ENCODE results near the gene EPS8L1. TPM values are rescaled to one million over a fixed set of nuclear protein-coding genes. Genes with fewer than 3 reads are reported as not detected.

EPS8L1 gene
- polyA plus RNA-seq, 12 donors = 1.5 to 26.7 (median 4.4) TPM; not detected in 1

DNA sequence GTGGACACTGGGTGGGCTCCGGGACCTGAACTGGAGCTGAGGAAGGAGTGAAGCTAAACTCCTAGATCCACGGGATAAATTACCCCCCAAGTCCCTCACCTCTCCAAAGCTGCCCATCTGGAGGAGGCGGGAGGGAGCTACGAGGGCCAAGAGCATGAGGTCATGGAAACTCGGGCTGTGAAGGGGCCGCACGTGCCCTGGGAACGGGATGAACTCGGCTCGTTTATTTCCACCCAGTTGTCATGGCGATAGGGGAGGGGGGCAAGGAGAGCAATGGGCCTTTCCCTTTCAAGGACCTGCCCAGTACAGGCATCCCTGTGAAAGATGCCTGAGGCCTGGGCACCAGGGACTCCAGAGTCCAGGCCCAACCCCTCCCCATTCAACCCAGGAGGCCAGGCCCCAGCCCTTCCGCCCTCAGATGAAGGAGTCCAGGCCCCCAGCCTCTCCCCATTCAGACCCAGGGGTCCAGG is 37.9 kb downstream of the EPS8L1 start:
- DNase-seq = peak; percentile 97

DNA sequence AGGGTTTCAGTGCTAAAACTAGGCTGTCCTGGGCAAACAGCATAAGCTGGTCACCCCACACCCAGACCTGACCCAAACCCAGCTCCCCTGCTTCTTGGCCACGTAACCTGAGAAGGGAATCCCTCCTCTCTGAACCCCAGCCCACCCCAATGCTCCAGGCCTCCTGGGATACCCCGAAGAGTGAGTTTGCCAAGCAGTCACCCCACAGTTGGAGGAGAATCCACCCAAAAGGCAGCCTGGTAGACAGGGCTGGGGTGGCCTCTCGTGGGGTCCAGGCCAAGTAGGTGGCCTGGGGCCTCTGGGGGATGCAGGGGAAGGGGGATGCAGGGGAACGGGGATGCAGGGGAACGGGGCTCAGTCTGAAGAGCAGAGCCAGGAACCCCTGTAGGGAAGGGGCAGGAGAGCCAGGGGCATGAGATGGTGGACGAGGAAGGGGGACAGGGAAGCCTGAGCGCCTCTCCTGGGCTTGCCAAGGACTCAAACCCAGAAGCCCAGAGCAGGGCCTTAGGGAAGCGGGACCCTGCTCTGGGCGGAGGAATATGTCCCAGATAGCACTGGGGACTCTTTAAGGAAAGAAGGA is 39.0 kb downstream of the EPS8L1 start:
- DNase-seq = no peak

DNA sequence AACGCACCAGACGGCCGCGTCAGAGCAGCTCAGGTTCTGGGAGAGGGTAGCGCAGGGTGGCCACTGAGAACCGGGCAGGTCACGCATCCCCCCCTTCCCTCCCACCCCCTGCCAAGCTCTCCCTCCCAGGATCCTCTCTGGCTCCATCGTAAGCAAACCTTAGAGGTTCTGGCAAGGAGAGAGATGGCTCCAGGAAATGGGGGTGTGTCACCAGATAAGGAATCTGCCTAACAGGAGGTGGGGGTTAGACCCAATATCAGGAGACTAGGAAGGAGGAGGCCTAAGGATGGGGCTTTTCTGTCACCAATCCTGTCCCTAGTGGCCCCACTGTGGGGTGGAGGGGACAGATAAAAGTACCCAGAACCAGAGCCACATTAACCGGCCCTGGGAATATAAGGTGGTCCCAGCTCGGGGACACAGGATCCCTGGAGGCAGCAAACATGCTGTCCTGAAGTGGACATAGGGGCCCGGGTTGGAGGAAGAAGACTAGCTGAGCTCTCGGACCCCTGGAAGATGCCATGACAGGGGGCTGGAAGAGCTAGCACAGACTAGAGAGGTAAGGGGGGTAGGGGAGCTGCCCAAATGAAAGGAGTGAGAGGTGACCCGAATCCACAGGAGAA is 39.9 kb downstream of the EPS8L1 start:
- no peak for DNase-seq

DNA sequence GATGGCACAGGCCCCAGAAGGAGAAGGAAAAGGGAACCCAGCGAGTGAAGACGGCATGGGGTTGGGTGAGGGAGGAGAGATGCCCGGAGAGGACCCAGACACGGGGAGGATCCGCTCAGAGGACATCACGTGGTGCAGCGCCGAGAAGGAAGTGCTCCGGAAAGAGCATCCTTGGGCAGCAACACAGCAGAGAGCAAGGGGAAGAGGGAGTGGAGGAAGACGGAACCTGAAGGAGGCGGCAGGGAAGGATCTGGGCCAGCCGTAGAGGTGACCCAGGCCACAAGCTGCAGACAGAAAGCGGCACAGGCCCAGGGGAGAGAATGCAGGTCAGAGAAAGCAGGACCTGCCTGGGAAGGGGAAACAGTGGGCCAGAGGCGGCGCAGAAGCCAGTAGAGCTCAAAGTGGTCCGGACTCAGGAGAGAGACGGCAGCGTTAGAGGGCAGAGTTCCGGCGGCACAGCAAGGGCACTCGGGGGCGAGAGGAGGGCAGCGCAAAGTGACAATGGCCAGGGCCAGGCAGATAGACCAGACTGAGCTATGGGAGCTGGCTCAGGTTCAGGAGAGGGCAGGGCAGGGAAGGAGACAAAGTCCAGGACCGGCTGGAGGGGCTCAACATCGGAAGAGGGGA is 40.7 kb downstream of the EPS8L1 start:
- DNase-seq = peak; percentile 75

DNA sequence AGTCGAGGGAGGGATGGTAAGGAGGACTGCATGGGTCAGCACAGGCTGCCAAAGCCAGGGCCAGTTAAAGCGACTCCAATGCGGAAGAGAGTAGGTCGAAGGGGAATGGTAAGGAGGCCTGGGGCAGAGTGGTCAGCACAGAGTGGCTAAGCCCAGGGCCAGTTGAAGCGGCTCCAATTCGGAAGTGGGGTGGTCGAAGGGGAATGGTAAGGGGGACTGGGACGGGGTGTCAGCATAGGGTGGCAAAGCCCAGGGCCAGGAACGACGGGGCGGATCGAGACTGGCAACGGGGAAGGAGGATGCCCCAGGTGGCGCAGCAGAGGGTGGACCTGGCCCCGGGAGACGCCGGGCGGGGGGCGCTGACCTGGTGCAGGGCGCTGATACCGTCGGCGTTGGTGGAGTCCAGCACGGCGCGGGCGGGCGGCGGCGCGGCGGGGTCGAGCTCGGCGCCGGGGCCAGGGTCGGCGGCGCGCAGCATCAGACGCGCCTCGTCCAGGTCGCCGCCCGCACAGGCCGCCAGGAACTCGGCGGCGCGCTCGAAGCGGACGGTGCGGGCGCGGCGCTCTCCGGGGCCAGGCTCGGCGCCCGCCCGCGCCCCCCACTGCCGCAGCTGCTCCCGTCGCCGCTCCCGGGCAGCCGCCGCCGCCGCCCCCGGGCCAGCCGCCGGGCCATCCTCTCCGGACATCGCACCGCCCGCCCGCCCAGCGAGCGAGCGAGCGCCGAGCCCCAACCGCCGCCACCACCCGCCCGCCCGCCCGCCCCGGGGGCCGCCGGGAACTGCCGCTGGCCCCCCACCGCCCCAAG is 41.4 kb downstream of the EPS8L1 start, which contains the start of gene PPP1R12C:
PPP1R12C (minus strand) TSS at position 779 of the 804 bp plus-strand sequence; CDS start at position 685, 94 bp downstream.
- no peak for DNase-seq

DNA sequence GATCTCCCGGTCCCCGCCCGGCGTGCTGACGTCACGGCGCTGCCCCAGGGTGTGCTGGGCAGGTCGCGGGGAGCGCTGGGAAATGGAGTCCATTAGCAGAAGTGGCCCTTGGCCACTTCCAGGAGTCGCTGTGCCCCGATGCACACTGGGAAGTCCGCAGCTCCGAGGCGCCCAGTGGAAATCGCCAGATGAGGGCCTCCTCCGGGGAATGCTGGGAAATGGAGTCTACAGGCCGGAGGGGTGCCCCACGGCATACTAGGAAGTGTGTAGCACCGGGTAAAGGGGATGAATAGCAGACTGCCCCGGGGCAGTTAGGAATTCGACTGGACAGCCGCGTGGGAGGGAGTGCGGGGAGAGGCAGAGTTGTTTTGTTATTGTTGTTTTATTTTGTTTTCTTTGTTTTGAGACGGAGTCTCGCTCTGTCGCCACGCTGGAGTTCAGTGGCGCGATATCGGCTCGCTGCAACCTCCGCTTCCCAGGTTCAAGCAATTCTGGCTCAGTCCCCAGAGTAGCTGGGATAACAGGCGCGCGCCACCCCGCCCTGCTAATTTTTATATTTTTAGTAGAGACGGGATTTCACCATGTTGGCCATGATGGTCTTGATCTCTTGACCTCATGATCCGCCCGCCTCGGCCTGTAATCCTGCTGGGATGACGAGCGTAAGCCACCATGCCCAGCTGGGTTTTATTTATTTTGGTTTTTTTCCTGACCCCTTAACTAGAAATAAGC is 42.2 kb downstream of the EPS8L1 start:
- peak; percentile 99 for DNase-seq

DNA sequence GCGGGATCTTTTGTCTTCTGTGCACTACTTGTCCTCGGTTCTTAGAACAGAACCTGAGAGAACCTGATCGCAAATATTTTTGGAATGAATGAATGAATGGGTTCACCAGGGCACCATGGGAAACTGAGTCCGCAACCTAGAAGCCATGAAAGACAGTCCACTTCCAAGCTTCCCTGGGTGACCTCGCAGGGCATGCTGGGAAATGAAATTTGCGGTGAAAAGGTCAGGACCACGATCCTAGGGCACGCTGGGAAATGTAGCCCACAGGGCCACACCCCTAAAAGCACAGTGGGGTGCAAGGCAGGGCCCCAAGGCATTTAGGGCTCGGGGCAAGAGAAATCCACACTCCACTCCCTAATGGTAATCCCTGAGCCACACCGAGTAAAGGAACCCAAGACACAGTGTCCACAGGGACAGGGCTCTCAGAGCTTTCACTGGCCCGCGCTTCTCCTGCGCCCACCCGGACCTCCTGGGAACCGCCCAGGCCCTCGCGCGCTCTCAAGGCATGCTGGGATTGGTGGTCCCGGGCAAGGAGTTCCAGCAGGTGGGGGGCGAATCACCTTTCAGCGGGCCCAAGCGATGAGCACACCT is 42.8 kb downstream of the EPS8L1 start:
- peak; percentile 45 for DNase-seq

DNA sequence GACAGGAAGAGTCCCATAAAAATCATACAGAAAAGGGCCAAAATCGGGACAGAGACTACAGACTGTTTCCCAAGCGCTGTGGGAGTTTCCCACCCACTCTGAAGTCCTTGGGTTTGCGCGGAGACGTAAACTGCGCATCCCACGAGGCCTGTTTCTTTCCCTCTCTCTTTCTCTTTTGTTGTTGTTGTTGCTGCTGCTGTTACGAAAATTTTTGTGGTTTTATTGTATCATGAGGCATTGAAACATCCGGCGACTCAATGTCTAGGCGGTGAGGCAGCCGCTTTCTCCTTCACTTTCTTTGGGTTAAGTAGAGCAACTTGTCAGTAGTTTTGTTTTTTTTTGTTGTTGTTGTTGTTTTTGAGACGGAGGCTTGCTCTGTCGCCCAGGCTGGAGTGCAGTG is 43.4 kb downstream of the EPS8L1 start:
- no peak for DNase-seq

DNA sequence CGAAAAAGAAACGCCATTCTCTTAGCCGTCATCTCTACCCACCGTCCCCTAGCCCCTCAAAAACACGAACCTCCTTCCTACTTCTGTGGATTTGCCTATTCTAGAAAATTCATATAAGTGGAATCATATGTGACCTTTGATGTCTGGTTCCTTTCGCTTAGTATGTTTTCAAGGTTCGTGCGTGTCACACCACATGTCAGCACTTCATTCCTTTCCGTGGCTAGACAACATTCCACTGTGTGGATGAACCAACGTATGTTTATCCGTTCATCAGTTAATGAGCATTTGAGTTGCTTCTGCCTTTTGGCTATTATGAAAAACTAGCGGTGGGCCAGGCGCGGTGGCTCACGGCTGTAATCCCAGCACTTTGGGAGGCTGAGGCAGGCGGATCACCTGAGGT is 55.8 kb downstream of the EPS8L1 start:
- no peak for DNase-seq

DNA sequence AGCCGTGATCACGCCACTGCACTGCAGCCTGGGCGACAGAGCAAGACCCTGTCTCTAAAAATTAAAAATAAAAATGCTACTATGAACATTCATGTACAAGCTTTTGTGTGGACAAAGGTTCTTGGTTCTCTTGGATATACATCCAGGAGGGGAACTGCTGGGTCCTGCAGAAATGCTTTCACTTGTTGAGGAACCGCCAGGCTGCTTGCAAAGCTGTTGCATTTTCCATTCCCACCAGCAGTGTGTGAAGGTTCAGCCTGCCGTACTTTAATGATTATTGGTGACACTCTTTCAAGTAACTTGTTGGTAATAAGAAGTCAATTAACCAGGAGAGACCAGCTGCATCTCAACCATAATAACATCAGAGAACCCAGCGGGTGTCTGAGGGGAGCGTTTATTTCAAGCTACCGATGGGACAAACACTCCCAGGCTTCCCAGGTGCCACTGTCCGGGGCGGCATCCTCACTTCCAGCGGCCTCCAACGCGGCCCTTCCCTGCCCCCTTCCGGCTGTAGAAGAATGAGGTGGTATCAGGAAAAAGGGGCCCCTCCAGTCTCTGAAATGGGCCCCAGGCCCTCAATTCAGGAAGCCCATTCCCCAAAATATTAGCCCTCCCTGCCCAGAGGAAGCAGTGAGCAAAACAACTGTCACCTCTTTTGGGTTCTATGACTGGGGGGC is 56.9 kb downstream of the EPS8L1 start:
- no peak for DNase-seq

DNA sequence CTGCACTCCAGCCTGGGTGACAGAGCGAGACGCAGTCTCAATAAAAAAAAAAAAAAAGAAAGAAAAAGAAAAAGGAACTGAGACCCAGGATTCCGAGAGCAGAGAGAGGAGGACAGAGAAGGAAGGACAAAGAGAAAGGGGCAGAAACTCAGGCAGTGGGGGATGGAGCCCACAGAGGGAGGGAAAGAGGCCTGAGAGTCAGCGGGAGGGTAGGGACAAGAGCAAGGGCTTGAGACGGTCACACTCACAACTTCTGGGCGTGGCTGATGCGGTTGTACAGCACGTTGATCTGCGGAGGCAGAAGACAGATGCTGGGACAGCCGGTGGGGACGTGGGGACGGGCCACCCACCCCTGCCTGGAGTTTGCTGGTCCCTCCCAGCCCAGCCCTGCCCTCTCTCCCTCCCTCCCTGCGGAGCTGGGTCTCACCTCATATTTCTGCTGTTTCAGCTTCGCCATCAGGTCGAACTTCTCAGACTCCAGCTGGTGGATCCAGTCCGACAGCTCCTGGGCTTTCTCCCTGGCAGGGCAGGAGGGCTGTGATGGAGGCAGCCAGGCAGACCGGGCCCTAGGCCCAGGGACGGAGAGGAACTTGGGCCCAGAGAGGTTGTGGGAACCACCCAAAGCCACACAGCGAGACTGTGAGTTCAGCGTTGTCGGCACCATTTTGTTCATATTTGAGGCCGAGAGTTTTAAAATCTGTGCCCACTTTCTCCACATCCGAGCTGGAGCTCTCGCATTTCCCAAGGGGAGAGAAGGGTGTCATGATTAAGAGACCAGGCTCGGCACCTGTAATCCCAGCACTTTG is 58.2 kb downstream of the EPS8L1 start:
- no peak for DNase-seq

DNA sequence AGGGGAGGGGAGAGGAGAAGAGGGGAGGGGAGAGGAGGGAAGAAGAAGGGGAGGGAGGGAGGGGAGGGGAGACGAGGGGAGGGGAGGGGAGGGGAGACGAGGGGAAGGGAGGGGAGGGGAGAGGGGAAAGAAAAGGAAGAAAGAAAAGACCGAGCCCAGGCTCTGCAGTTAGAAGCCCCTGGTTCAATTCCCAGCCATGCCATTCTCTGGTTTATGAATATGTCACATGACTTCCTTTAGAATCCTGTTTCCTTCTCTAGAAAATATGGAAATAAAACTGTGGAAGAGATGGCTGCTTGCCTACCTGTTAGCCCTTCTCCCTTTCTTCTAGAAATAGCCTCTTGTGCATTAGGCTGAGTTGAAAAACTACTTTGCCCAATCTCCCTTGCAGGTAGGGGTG is 59.1 kb downstream of the EPS8L1 start:
- no peak for DNase-seq

DNA sequence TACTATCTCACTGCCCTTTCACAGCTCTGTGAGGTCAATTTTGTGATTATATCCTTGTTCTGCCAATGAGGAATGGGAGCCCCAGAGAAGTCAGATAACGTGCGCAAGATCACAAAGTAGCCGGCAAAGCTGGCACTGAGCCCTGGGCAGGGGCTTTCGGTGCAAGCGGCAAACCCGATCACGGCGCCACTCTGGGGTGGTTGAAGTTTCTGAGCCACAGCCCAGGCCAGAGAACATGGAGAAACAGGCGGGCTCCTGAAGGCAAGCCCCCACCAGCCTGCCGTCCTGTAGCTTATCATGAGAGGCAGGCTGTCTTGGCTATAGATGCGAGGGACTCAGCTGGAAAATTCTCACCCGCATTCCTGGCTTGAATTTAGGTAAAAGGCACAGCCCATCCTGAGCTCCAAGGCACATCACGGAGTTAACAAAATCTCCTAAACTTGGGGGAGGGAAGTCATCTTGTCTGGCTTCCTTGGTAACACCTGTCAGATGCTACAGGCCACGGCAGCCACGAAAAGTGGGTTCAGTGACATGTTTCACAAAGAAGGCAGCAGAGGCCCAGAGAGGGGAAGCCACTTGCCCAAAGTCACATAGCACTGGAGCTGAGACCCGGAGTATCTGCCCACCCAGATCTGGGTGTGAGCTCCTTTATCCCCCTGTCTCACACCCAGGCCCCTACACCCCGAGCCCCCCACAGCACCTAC is 60.9 kb downstream of the EPS8L1 start:
- no peak for DNase-seq

Other genes with a start within 250 kb of the EPS8L1 start
- gene KIR2DS4, start 243.2 kb upstream of the EPS8L1 start, polyA plus RNA-seq (ENCODE audit: insufficient read length in 12 of 12) = under 1 TPM in 3 of 12 donors, not detected in 9; 0.10 to 0.20 (median 0.13) TPM
- gene KIR3DL2, start 225.4 kb upstream of the EPS8L1 start, polyA plus RNA-seq (ENCODE audit: insufficient read length in 12 of 12) = not detected
- 1 to 10 TPM in 1 of 12 donors, under 1 TPM in 6, not detected in 5; 0.12 to 1.3 (median 0.33) TPM for gene FCAR, start 201.6 kb upstream of the EPS8L1 start, polyA plus RNA-seq (ENCODE audit: insufficient read length in 12 of 12)
- gene NCR1, start 169.7 kb upstream of the EPS8L1 start, polyA plus RNA-seq (ENCODE audit: insufficient read length in 12 of 12) = 1 to 10 TPM in 1 of 12 donors, under 1 TPM in 6, not detected in 5; 0.08 to 1.0 (median 0.31) TPM
- under 1 TPM in 3 of 12 donors, not detected in 9; 0.10 to 0.57 (median 0.12) TPM for gene NLRP7, start 128.3 kb upstream of the EPS8L1 start, polyA plus RNA-seq (ENCODE audit: insufficient read length in 12 of 12)
- 1 to 10 TPM in 4 of 12 donors, under 1 TPM in 6, not detected in 2; 0.45 to 7.6 (median 0.80) TPM for gene NLRP2, start 109.5 kb upstream of the EPS8L1 start, polyA plus RNA-seq (ENCODE audit: insufficient read length in 12 of 12)
- under 1 TPM in 10 of 12 donors, not detected in 2; 0.08 to 0.58 (median 0.23) TPM for gene GP6, start 37.6 kb upstream of the EPS8L1 start, polyA plus RNA-seq (ENCODE audit: insufficient read length in 12 of 12)
- 10 to 100 TPM in 9 of 12 donors, 1 to 10 TPM in 2, not detected in 1; 7.6 to 22.8 (median 13.4) TPM for gene RDH13, start 12.7 kb upstream of the EPS8L1 start, polyA plus RNA-seq (ENCODE audit: insufficient read length in 12 of 12)
- 100 to 1,000 TPM in 1 of 12 donors, 10 to 100 TPM in 10, not detected in 1; 47.8 to 125 (median 69.4) TPM for gene PPP1R12C, start 41.8 kb downstream of the EPS8L1 start, polyA plus RNA-seq (ENCODE audit: insufficient read length in 12 of 12)
- 100 to 1,000 TPM in 11 of 12 donors, not detected in 1; 436 to 957 (median 725) TPM for gene TNNT1, start 73.3 kb downstream of the EPS8L1 start, polyA plus RNA-seq (ENCODE audit: insufficient read length in 12 of 12)
- 1 to 10 TPM in 10 of 12 donors, not detected in 2; 1.5 to 3.8 (median 2.3) TPM for gene TNNI3, start 81.9 kb downstream of the EPS8L1 start, polyA plus RNA-seq (ENCODE audit: insufficient read length in 12 of 12)
- gene DNAAF3, start 90.7 kb downstream of the EPS8L1 start, polyA plus RNA-seq (ENCODE audit: insufficient read length in 12 of 12) = 1 to 10 TPM in 3 of 12 donors, under 1 TPM in 7, not detected in 2; 0.45 to 1.7 (median 0.66) TPM
- gene SYT5, start 104.4 kb downstream of the EPS8L1 start, polyA plus RNA-seq (ENCODE audit: insufficient read length in 12 of 12) = 1 to 10 TPM in 1 of 12 donors, under 1 TPM in 4, not detected in 7; 0.08 to 4.0 (median 0.29) TPM
- gene PTPRH, start 133.6 kb downstream of the EPS8L1 start, polyA plus RNA-seq (ENCODE audit: insufficient read length in 12 of 12) = 1 to 10 TPM in 1 of 12 donors, under 1 TPM in 9, not detected in 2; 0.05 to 4.1 (median 0.22) TPM
- 1 to 10 TPM in 11 of 12 donors, not detected in 1; 1.3 to 8.3 (median 2.6) TPM for gene TMEM86B, start 152.9 kb downstream of the EPS8L1 start, polyA plus RNA-seq (ENCODE audit: insufficient read length in 12 of 12)
- gene PPP6R1, start 183.1 kb downstream of the EPS8L1 start, polyA plus RNA-seq (ENCODE audit: insufficient read length in 12 of 12) = 10 to 100 TPM in 11 of 12 donors, not detected in 1; 21.5 to 45.8 (median 26.3) TPM
- gene HSPBP1, start 204.2 kb downstream of the EPS8L1 start, polyA plus RNA-seq (ENCODE audit: insufficient read length in 12 of 12) = 10 to 100 TPM in 11 of 12 donors, not detected in 1; 13.9 to 50.2 (median 19.1) TPM
- 10 to 100 TPM in 2 of 12 donors, 1 to 10 TPM in 9, not detected in 1; 5.9 to 24.6 (median 6.9) TPM for gene BRSK1, start 208.1 kb downstream of the EPS8L1 start, polyA plus RNA-seq (ENCODE audit: insufficient read length in 12 of 12)
- gene TMEM150B, start 249.5 kb downstream of the EPS8L1 start, polyA plus RNA-seq (ENCODE audit: insufficient read length in 12 of 12) = 1 to 10 TPM in 2 of 12 donors, under 1 TPM in 8, not detected in 2; 0.40 to 1.1 (median 0.71) TPM

Measured in muscle of arm (tissue), 12 donors.